BJ (cell line): ENCODE data around the gene EID2B. TPM values are rescaled to one million over a fixed set of nuclear protein-coding genes. Genes with fewer than 3 reads are reported as not detected.

Experiments used
- CTCF ChIA-PET: fragments of 350-600 bp; formaldehyde crosslinking; extraction: SDS; loops from one replicate; lab custom pipeline; 2021; ENCODE audit warnings: antibody characterized with exemption, inconsistent platforms; lab: Yijun Ruan, JAX
- POLR2A ChIA-PET: fragments of 300-600 bp; sonication (Branson Sonifier 250); formaldehyde crosslinking; extraction: SDS; loops from one replicate; lab custom pipeline; 2021; ENCODE audit warnings: antibody characterized with exemption; lab: Charles Lee
- DNase-seq: peaks from one replicate; pipeline ENCODE4 v3.0.0-alpha.2; 2011; ENCODE audit warnings: low read depth
- H3K27me3 ChIP-seq: 2 replicates; pipeline ENCODE4 v1.6.0; 2011; ENCODE audit warnings: low read length; ENCODE audit not compliant: control insufficient read depth, insufficient read depth
- H3K36me3 ChIP-seq: 2 replicates; pipeline ENCODE4 v1.5.1; 2011; ENCODE audit warnings: low read length; ENCODE audit not compliant: control insufficient read depth, insufficient read depth
- H3K4me3 ChIP-seq: 2 replicates; pipeline ENCODE4 v1.5.1; 2011; ENCODE audit warnings: low read depth, mild to moderate bottlenecking, control low read depth, low read length
- polyA plus RNA-seq: library from polyadenylated mRNA; depleted of rRNA; stranded (reverse); fragments of >200 nt; gene quantifications from 2 replicates; pipeline ENCODE4 v1.2.3, GENCODE V29; 2011
- TF ChIP-seq, protein P1 (sequence below): IDR thresholded peaks from 2 replicates; pipeline ENCODE4 v1.5.1; 2011; ENCODE audit warnings: low read depth, mild to moderate bottlenecking, control low read depth, inconsistent platforms, low read length, moderate library complexity; ENCODE audit not compliant: insufficient read depth

EID2B gene
- polyA plus RNA-seq, 1 experiment, result 2.2 TPM

- no peaks in the 10 kb centered on the region for H3K36me3 ChIP-seq
- no peak overlapping the region for H3K4me3 ChIP-seq
- ChIA-PET POLR2A (no interaction called here), CTCF (interaction anchor here (0.6 to 5.1 kb wide), 4 partner anchors 9 to 102 kb away, joined by 3 to 28 read pairs (median 4); no protein-coding TSS in a partner anchor)
- no peaks in the 10 kb centered on the region for H3K27me3 ChIP-seq
- TF ChIP-seq, protein P1, sequence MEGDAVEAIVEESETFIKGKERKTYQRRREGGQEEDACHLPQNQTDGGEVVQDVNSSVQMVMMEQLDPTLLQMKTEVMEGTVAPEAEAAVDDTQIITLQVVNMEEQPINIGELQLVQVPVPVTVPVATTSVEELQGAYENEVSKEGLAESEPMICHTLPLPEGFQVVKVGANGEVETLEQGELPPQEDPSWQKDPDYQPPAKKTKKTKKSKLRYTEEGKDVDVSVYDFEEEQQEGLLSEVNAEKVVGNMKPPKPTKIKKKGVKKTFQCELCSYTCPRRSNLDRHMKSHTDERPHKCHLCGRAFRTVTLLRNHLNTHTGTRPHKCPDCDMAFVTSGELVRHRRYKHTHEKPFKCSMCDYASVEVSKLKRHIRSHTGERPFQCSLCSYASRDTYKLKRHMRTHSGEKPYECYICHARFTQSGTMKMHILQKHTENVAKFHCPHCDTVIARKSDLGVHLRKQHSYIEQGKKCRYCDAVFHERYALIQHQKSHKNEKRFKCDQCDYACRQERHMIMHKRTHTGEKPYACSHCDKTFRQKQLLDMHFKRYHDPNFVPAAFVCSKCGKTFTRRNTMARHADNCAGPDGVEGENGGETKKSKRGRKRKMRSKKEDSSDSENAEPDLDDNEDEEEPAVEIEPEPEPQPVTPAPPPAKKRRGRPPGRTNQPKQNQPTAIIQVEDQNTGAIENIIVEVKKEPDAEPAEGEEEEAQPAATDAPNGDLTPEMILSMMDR, result no peak
- no peak for DNase-seq
Observed at GRCh38 chr19:39542206-39542605, 9.6 kb upstream of the EID2B start.

DNA sequence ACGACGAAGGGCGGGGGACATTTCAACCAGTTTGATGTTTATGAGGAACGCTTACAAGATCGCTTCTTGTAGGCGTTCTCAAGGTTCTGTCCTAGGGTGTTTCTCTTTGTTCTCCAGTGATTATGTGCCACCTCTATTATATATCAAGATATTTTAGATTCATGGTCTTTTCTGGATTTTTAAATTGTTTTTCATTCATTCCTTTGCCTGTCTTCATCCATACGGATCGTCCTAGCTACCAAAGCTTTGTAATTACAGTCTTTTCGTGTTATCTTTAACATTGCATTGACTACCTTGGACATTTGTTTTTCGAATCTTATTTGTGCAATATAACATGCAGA, 7.7 kb upstream of the EID2B start:
- no peak for DNase-seq
- ChIA-PET POLR2A (no interaction called here), CTCF (interaction anchor here (0.8 to 5.1 kb wide), 5 partner anchors 8 to 294 kb away, joined by 3 to 28 read pairs (median 3); partner anchors contain the start of gene DYRK1B)
- no peaks in the 10 kb centered on the region for H3K36me3 ChIP-seq
- H3K27me3 ChIP-seq, result no peaks in the 10 kb centered on the region
- peak overlapping the region; percentile 87 for H3K4me3 ChIP-seq
- TF ChIP-seq, protein P1, result no peak

DNA sequence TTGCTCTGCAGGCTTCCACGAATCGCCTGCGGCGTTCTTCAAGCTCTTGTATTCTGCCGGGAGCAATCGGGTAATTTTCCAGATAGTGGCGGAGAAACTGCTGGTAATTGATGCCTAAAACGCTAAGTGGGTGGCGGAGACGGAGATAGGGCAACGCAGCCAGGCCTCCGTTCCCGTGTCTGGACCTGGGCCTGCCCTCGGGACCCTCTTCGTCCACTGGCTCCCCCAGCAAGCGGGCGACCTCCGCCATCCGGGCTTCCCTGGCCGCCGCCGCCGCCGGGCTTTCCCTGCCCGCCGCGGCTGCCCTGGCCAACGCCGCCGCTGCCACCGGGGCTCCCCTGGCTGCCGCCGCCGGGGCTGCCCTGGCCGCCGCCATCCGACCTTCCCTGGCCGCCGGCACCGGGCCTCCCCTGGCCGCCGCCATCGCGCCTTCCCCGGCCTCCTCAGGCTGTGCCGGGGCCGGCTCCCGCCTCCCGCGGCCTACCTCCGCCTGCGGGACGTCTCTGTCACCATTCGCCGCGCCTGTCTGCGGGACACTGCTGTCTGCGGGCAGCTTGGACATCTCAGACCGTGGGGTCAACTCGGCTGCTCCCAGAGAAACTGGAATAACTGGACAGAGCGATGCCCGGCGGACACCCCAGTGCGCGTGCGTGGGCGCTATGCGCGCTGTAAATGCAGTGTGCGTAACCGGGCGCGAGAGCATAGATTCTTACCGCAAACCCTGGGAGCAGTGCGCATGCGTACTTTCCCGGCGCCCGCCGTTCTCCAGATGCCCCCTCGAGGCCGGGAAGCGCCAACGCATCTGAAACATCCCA, 7.1 kb upstream of the EID2B start, which contains the start of gene EID2:
Gene EID2, minus strand, starts transcription at position 644 of the 815 bp plus-strand sequence. Its CDS starts 82 bp downstream, at position 562.
- POLR2A ChIA-PET, result no interaction called here

GRCh38 chr19:39539165-39539517, 6.5 kb upstream of the EID2B start:
- no peaks in the 10 kb centered on the region for H3K36me3 ChIP-seq

More for the DNA sequence above, 7.1 kb upstream of the EID2B start, which contains the start of gene EID2:
- Histone ChIP-seq H3K27me3 (no peaks in the 10 kb centered on the region), H3K36me3 (no peaks in the 10 kb centered on the region), H3K4me3 (peak within 1 kb of the TSS; percentile 87)
- DNase-seq, result peak; percentile 62
- CTCF ChIA-PET, result interaction anchor here (1.0 to 5.1 kb wide), 5 partner anchors 9 to 294 kb away, joined by 3 to 28 read pairs (median 4); partner anchors contain the start of genes DYRK1B and PLEKHG2
- TF ChIP-seq, protein P1, result peak; percentile 90

GRCh38 chr19:39533791-39534190, 1.1 kb upstream of the EID2B start:
- TF ChIP-seq, protein P1, result no peak
- Histone ChIP-seq H3K27me3 (no peaks in the 10 kb centered on the region), H3K4me3 (no peak overlapping the region), H3K36me3 (no peaks in the 10 kb centered on the region)
- POLR2A ChIA-PET, result no interaction called here
- CTCF ChIA-PET, result interaction anchor here (0.6 to 3.4 kb wide), 18 partner anchors 9 to 940 kb away, joined by 3 to 41 read pairs (median 3); partner anchors contain the start of gene RPS16
- DNase-seq, result no peak

More at GRCh38 chr19:39539165-39539517, 6.5 kb upstream of the EID2B start:
- TF ChIP-seq, protein P1, result no peak
- DNase-seq, result no peak
- POLR2A ChIA-PET, result no interaction called here
- peak overlapping the region; percentile 87 for H3K4me3 ChIP-seq
- CTCF ChIA-PET, result interaction anchor here (1.0 to 5.1 kb wide), 4 partner anchors 9 to 295 kb away, joined by 3 to 28 read pairs (median 4); partner anchors contain the start of genes DYRK1B and PLEKHG2
- no peaks in the 10 kb centered on the region for H3K27me3 ChIP-seq
